Stimulated activated CD8-positive, alpha-beta memory T cell treated with anti-CD3 and anti-CD28 coated beads, Interleukin-2, amount 100 ng/mL, for 1 hour (primary cell): ENCODE measurements around the gene IGLL5.

Experiments used
- DNase-seq, 2 donors: peaks; one replicate each; pipeline ENCODE4 v3.0.0-alpha.2; 2020; ENCODE audit warnings: low read depth in 2 of 2

IGLL5 gene

DNA sequence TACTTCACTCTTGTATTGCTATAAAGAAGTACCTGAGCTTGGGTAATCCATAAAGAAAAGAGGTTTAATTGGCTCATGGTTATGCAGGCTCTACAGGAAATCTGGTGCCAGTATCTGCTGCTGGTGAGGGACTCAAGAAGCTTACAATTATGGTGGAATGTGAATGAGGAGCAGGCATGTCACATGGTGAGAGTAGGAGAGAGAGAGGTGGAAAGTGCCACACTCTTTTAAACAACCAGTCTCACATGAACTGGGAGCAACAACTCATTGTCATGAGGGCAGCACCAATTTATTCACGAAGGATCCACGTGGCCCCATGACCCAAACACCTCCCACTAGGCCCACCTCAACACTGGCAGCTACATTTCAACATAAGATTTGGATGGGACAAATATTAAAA, 24.6 kb upstream of the IGLL5 start:
- DNase-seq: no peak

DNA sequence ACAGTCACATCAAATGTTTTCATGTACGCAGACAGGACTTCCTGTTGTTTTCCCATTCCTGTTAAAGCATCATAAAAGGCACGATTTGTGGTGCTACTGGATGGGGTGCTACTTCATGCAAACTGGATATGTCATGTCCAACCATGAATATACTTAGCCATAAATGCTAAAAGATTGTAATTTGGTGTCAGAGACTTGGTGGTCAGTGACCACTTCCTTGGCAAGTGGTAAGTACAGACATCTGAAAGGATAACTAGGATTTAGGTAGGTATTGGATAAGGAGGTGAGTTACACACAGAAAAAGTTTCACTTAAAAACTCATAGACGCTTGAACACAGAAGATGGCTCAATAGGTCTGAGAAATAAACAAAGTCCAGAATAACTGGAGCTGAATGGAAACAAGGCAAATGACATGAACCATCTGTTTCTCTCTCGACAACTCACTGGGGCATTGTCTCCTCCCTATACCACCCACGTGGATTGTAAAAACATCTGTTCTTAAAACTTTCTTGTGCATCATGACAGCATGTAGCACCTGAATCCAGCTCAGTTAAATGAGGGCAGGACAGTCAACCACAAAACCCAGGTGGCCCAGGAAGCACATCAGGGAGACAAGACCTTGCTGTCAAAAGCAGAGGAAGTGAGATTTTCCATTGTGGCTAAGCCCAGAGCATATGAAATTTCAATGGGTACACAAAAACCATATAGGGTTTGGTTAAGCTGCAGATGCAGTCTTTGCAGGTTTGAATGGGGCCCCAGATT, 22.1 kb upstream of the IGLL5 start:
- no peak for DNase-seq

GRCh38 chr22:22866381-22867111, 21.1 kb upstream of the IGLL5 start:
- DNase-seq: no peak

DNA sequence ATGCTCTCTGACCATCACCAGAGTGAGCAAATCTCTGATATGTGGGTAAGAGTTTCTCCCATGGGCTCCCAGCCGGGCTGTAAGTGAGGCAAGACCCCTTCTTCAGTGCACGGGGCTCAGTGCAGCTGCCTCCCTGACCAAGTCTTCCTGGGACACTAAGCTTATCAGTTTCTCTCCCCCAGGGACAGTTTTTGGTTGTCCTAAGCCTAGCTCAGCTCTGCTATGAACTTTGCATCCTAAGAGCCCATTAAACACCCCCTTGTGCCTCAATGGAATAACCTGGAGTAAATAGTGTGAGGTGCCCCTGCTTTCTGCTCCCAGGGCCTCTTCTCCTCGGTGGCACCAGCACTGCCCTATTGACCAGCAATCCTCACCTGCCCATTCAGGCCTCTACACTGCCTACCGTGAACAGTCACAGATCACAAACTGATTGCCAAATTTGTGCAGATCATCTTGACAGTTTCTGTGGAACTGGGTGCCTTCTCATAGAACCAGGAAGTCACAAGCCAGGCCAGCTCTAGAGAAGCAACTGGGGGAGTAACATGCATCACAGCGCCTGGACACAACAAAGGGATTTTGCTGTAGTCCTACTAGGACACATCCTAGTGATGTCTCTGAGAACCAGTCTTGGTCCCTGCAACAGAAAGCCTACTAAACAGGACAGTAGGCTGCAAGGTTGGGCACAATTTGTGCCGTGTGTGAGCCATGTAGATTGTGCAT, 19.5 kb upstream of the IGLL5 start:
- DNase-seq: no peak

DNA sequence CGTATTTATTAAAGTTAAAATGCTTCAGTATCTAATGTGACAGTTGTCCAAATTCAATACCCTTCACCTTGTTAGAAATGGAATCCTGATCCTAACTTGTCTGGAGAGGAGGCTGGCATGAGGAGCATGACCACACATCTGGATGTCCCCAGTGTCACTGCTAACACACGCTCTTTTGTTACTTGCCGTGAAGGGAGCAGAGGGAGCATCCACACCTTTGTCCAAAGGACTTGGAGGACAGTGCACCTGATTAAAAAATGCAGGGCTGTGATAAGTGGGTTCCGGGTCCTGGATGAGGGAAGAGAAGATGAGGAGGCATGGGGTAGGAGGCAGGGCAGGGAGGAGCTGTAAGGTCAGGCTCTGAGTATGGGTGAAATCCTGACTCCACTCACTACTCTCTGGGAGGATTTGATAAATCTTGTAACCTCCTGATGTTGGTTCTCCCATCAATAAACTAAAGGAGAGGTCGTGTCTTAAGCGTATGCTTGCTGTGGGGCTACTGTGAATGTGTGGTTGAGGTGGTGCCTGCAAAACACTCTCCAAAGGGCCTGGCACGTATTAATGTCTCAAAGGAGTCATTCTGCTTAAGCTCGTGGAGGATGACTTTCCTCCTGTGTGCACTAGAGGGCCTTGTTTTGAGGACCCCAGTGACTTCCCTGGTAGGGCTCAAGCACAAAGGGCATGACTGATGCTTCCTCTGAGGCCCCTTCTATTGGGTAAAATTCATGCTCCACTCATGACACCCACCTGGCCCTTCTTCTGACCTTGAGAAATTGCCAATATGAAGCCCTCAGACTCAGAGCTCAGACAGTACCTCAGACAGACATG, 16.8 kb upstream of the IGLL5 start:
- DNase-seq: no peak

GRCh38 chr22:22871536-22872278, 15.9 kb upstream of the IGLL5 start:
- DNase-seq: no peak

- DNase-seq: no peak
These were observed 14.6 kb upstream of the IGLL5 start for GRCh38 chr22:22872722-22873708.

- peak; percentile 57 to 66 for DNase-seq
These were observed 9.9 kb upstream of the IGLL5 start for GRCh38 chr22:22877523-22878210.

GRCh38 chr22:22878211-22878570, 9.4 kb upstream of the IGLL5 start:
- DNase-seq: no peak

DNA sequence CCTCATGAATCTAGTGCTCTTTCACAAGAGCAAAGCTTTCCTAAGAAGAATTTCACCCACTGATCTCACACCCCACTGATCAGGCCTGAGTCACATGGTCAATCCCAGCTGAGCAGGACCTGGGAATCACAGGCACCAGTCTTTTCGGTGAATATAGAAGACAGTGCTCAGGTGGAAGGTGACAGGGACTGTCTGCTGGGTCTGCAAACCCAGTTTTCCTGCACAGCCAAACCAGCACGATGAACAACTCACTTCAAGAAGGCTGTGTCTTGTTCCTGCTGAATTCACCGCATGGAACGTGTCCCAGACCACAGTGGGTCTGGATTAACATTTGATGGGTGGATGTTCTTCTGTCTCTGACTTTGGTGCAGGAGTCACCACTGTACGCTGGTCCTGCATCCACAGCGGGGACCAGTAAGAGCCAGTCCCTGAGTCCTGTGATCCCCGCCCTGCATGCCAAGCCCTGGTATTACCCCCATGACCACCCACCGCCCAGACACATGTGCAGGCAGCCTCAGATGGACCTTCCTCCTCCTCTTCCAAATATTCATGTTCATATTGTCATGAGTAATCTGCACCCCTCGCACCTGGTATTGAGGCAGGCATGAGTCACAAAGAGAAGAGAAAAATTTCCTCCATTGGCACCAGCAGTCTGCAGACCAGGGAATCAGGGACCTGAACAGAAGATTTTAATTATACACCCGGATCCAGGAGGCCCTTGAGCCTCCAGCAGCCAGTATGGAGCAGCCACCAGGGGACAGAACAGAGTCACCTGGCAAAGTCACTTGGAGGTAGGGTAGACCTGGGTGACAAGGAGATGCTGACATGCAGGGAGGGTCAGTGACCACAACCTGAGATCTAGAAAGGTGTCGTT, 8.6 kb upstream of the IGLL5 start:
- DNase-seq: no peak

DNA sequence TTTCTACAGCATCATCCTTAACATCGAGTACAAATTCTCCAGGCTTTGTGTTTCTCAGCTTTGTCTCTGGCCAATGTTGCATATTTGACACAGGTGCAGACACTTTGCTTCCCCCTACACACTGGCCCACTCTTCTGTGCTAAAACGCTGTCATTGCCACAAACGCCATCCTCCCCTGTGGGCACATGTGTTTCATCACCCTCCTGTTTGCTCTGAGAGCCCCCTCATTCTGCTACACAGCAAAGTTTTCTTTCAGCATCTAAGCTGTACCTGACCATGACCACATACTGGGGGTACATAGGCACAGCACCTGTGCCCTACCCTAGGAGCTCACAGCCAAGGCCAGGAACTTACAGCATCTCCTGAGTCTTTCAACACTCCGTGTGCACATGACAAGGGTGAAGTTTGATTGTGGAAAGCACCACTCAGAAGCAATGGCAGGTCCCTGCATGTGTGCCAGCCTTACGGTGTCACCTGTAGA, 7.9 kb upstream of the IGLL5 start:
- DNase-seq: no peak

DNA sequence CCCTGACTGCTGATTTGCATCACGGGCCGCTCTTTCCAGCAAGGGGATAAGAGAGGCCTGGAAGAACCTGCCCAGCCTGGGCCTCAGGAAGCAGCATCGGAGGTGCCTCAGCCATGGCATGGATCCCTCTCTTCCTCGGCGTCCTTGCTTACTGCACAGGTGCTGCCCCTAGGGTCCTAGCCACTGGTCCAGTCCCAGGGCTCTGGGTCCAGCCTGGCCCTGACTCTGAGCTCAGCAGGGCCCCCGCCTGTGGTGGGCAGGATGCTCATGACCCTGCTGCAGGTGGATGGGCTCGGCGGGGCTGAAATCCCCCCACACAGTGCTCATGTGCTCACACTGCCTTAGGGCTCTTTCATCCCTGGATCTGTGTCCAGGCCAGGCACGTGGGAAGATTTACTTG, 7.0 kb upstream of the IGLL5 start:
- no peak for DNase-seq

GRCh38 chr22:22881116-22882000, 6.3 kb upstream of the IGLL5 start:
- DNase-seq: no peak

DNA sequence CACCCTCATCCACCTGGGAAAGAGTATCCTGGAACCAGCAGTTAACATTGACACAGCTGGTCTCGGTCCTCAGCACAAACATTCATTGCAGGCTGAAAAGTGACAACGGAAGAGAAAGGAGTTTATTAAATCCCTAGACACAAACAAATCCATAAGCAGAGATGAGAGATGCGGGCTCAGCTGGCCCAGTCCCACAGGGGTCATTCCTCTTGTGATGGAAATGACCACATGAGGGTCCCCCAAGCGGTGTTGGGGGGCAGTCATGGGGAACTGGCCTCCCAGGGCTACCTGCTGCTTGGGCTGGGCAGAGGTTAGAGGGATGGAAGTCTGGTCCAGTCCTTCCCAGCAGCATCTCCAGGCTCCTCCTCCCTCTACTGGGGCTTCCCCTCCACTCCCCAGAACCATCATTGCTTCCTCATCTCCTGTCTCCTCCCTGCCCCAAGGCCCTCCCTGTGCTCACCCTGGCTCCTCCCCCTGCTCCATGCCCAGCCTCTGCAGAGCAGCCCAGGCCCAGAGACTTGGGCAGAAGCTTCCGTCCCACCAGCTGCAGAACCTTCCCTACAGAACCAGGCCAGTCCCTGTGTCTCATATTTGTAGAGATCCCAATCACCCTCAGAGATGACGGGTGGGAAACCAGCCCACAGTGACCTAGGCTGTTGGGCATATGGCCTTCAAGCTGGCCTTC, 5.4 kb upstream of the IGLL5 start:
- no peak for DNase-seq

GRCh38 chr22:22883090-22883727, 4.4 kb upstream of the IGLL5 start:
- DNase-seq: no peak
